CD14-positive monocyte (primary cell): Measurements from ENCODE around the gene PELO. TPM values are rescaled to one million over a fixed set of nuclear protein-coding genes. Genes with fewer than 3 reads are reported as not detected.

ENCODE experiments used
- DNase-seq, 3 donors: peaks; one replicate each; pipeline ENCODE4 v3.0.0-alpha.2; 2011 to 2022
- H2AFZ ChIP-seq: 2 replicates; pipeline ENCODE4 v1.6.0; 2012; ENCODE audit warnings: mild to moderate bottlenecking, low read depth, low read length, inconsistent platforms; ENCODE audit not compliant: insufficient read depth, poor library complexity, severe bottlenecking
- H3K27ac ChIP-seq, 2 donors: 1 replicate in 1 of 2; 2 replicates in 1 of 2; pipeline ENCODE4 v1.5.1; 2012 to 2013; ENCODE audit warnings: low read length in 2 of 2, control low read depth in 1 of 2, inconsistent platforms in 1 of 2, low read depth in 1 of 2, mild to moderate bottlenecking in 1 of 2
- H3K27me3 ChIP-seq, 2 donors: one replicate each; pipeline versions ENCODE4 v1.6.0 to v1.6.1; 2011 to 2013; ENCODE audit warnings: low read length in 2 of 2; ENCODE audit not compliant: control insufficient read depth in 2 of 2, insufficient read depth in 2 of 2
- H3K36me3 ChIP-seq, 2 donors: replicated peaks in 1 of 2; 1 replicate in 1 of 2; 2 replicates in 1 of 2; pipeline versions ENCODE4 v1.5.1 to v1.6.1; 2012 to 2013; ENCODE audit warnings: low read length in 2 of 2, control low read depth in 1 of 2, inconsistent platforms in 1 of 2, mild to moderate bottlenecking in 1 of 2; ENCODE audit not compliant: insufficient read depth in 2 of 2, control insufficient read depth in 1 of 2
- H3K4me1 ChIP-seq, 2 donors: 1 replicate in 1 of 2; 2 replicates in 1 of 2; pipeline versions ENCODE4 v1.5.1 to v1.6.1; 2012 to 2013; ENCODE audit warnings: low read length in 2 of 2, control low read depth in 1 of 2, inconsistent platforms in 1 of 2, mild to moderate bottlenecking in 1 of 2, moderate library complexity in 1 of 2; ENCODE audit not compliant: insufficient read depth in 2 of 2, control insufficient read depth in 1 of 2
- H3K4me2 ChIP-seq: replicated peaks from 2 replicates; pipeline ENCODE3; 2012; ENCODE audit warnings: low read length, moderate library complexity, mild to moderate bottlenecking; ENCODE audit not compliant: poor library complexity, severe bottlenecking; ENCODE audit errors: extremely low read depth
- H3K4me3 ChIP-seq, 3 experiments: fragments of 200-600 bp in 1 of 3; sonication (generic) in 1 of 3; replicated peaks in 1 of 3; 1 replicate in 2 of 3; 2 replicates in 1 of 3; pipeline ENCODE4 v1.5.1; 2011 to 2013; ENCODE audit warnings: low read length in 3 of 3, mild to moderate bottlenecking in 3 of 3, control low read depth in 2 of 3, low read depth in 2 of 3, inconsistent platforms in 1 of 3, moderate library complexity in 1 of 3
- H3K79me2 ChIP-seq: 2 replicates; pipeline ENCODE4 v1.6.0; 2012; ENCODE audit warnings: mild to moderate bottlenecking, control low read depth, inconsistent platforms, low read length, moderate library complexity; ENCODE audit not compliant: insufficient read depth
- H3K9ac ChIP-seq: 2 replicates; pipeline ENCODE4 v1.6.0; 2017; ENCODE audit warnings: low read length, mild to moderate bottlenecking; ENCODE audit not compliant: insufficient read depth, poor library complexity, severe bottlenecking
- H3K9me3 ChIP-seq, 2 donors: replicated peaks in 1 of 2; 1 replicate in 1 of 2; 2 replicates in 1 of 2; pipeline versions ENCODE4 v1.5.1 to v1.6.1; 2012 to 2013; ENCODE audit warnings: low read length in 2 of 2, control low read depth in 1 of 2; ENCODE audit not compliant: control insufficient read depth in 1 of 2, insufficient read depth in 1 of 2
- H4K20me1 ChIP-seq: 2 replicates; pipeline ENCODE4 v1.6.0; 2012; ENCODE audit warnings: mild to moderate bottlenecking, low read length, control low read depth, moderate library complexity; ENCODE audit not compliant: insufficient read depth
- H3K27ac Mint-ChIP-seq, 7 donors: one replicate each; pipeline ENCODE4 v1.8.0; 2020; ENCODE audit warnings: mild to moderate bottlenecking in 7 of 7, mixed read lengths in 7 of 7, moderate library complexity in 6 of 7, inconsistent platforms in 2 of 7
- H3K27me3 Mint-ChIP-seq, 3 donors: one replicate each; pipeline ENCODE4 v1.8.0; 2021 to 2022; ENCODE audit warnings: low read depth in 3 of 3, mild to moderate bottlenecking in 3 of 3, mixed read lengths in 3 of 3, moderate library complexity in 3 of 3, inconsistent platforms in 1 of 3
- H3K36me3 Mint-ChIP-seq, 2 donors: one replicate each; pipeline ENCODE4 v1.8.0; 2020; ENCODE audit warnings: mixed read lengths in 2 of 2, inconsistent platforms in 1 of 2, mild to moderate bottlenecking in 1 of 2
- H3K4me1 Mint-ChIP-seq: one replicate; pipeline ENCODE4 v1.8.0; 2020; ENCODE audit warnings: mild to moderate bottlenecking, mixed read lengths
- H3K4me3 Mint-ChIP-seq, 2 donors: one replicate each; pipeline ENCODE4 v1.8.0; 2020; ENCODE audit warnings: mild to moderate bottlenecking in 2 of 2, mixed read lengths in 2 of 2, moderate library complexity in 1 of 2
- H3K9me3 Mint-ChIP-seq, 7 donors: one replicate each; pipeline ENCODE4 v1.8.0; 2020 to 2022; ENCODE audit warnings: mixed read lengths in 7 of 7, mild to moderate bottlenecking in 6 of 7, moderate library complexity in 6 of 7, inconsistent platforms in 2 of 7
- CTCF ChIP-seq: fragments of 200-600 bp; IDR thresholded peaks from one replicate; pipeline ENCODE4 v1.8.0; 2022; ENCODE audit warnings: antibody characterized with exemption, mild to moderate bottlenecking
- WGBS: methylation state at CpG from one replicate; pipeline ENCODE4 v1.1.5; 2013; ENCODE audit warnings: missing lambda C conversion rate; ENCODE audit not compliant: insufficient coverage; 5-methylcytosine and 5-hydroxymethylcytosine counted together
- intact Hi-C, 2 donors: fragments of 100-400 bp; cut with micrococcal nuclease; formaldehyde crosslinking; loops; one replicate each; pipeline versions ENCODE4 v1.15.0 to v1.15.1; 2023
- polyA plus RNA-seq, 3 donors: library from polyadenylated mRNA; depleted of rRNA in 1 of 3; unstranded in 2 of 3; stranded (reverse) in 1 of 3; fragments of 300-500 nt in 2 of 3; fragments of >200 nt in 1 of 3; fragmentation: Illumina TruSeq in 2 of 3; gene quantifications; 1 replicate in 2 of 3; 2 replicates in 1 of 3; pipeline ENCODE4 v1.2.3, GENCODE V29; 2012 to 2021

Gene PELO
- polyA plus RNA-seq, 3 donors = 1.8 to 4.4 (median 2.1) TPM

DNA sequence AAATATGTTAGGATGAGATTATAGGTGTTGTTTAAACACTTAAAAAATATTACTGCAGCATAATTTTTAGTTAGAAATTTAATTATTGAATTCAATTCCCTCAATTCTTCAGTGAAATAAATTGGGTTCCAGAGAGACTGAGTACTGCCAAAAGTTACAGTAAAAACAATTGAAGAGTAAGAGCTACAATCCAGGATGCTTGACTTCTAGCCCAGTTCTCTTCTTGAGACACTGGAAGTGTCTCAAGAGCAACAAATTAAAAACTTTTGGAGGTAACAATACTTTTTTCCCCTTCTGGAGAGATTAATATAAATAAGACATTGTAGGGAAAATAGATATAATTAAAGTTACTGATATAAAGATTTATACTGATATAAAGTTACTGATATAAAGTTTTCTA is 8.3 kb downstream of the PELO start:
- no peak overlapping the region for H3K4me2 ChIP-seq
- H3K4me1 Mint-ChIP-seq = peaks cover 43% of the 10 kb centered on the region
- H4K20me1 ChIP-seq = no peaks in the 10 kb centered on the region
- H3K79me2 ChIP-seq = peaks cover 16% of the 10 kb centered on the region
- H3K9me3 Mint-ChIP-seq = no peaks in the 10 kb centered on the region
- no peaks in the 10 kb centered on the region for H3K36me3 ChIP-seq
- H3K27me3 ChIP-seq = no peaks in the 10 kb centered on the region
- no peak overlapping the region for H3K9ac ChIP-seq
- H3K27ac ChIP-seq = no peak overlapping the region
- no peaks in the 10 kb centered on the region for H3K9me3 ChIP-seq
- intact Hi-C loops = loop anchor here in 1 of 2 donors (10.0 kb wide), 1 partner anchor 1509 kb away; no protein-coding TSS in a partner anchor
- DNase-seq = no peak
- no peaks in the 10 kb centered on the region for H3K36me3 Mint-ChIP-seq
- TF ChIP-seq CTCF = no peak
- H3K4me3 Mint-ChIP-seq = no peak overlapping the region
- H3K27me3 Mint-ChIP-seq = peaks cover 0 to 3% (median 2%) of the 10 kb centered on the region in 3 donors
- no peak overlapping the region for H2AFZ ChIP-seq
- H3K4me1 ChIP-seq = peaks cover 30 to 31% of the 10 kb centered on the region in 2 donors
- H3K4me3 ChIP-seq = no peak overlapping the region
- no peak overlapping the region for H3K27ac Mint-ChIP-seq

DNA sequence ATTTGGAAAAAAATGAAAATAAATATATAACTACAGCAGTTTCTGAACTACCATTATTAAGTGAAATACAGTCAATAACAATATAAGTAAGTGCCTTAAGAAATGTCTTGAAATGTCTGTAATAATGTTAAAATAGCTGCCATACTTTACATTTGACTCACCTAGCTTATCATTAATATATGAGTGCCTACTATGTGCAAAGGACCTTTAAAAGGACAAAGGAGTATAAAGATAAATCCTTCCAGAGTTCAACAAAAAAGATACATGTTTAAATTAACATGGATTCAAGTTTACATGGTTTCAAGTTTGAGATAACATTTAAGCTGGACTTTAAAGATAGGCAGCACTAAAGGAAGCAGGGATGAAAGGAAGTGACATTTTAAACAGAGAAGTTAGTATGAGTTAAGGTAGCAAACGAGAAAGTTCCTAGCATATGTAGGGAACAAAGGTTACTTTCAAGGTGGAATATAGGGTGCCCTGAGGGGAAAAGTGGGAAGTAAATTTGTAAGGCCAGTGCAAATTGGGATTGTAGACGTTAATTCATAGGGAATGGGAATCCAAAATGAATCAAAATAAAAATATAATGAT is 8.9 kb downstream of the PELO start:
- no peaks in the 10 kb centered on the region for H4K20me1 ChIP-seq
- H3K79me2 ChIP-seq = peaks cover 22% of the 10 kb centered on the region
- TF ChIP-seq CTCF = no peak
- DNase-seq = no peak
- H3K9ac ChIP-seq = no peak overlapping the region
- no peak overlapping the region for H3K4me2 ChIP-seq
- peaks cover 36% of the 10 kb centered on the region in 2 donors for H3K4me1 ChIP-seq
- Mint-ChIP-seq H3K4me3 (no peak overlapping the region), H3K27ac (no peak overlapping the region), H3K4me1 (peaks cover 47% of the 10 kb centered on the region), H3K27me3 (peaks cover 0 to 3% (median 0%) of the 10 kb centered on the region in 3 donors), H3K36me3 (peaks cover 2% of the 10 kb centered on the region in 2 donors), H3K9me3 (no peaks in the 10 kb centered on the region)
- no peaks in the 10 kb centered on the region for H3K27me3 ChIP-seq
- H2AFZ ChIP-seq = no peak overlapping the region
- no peak overlapping the region for H3K27ac ChIP-seq
- no peak overlapping the region for H3K4me3 ChIP-seq
- no peaks in the 10 kb centered on the region for H3K9me3 ChIP-seq
- no peaks in the 10 kb centered on the region for H3K36me3 ChIP-seq
- intact Hi-C loops = loop anchor here in 1 of 2 donors (10.0 kb wide), 1 partner anchor 1508 kb away; no protein-coding TSS in a partner anchor
- WGBS = 69% methylated on average over 1 of the region's 2 CpGs
